Right ventricle myocardium inferior (tissue), 1 donor: ENCODE results near the gene GPR146. TPM values are rescaled to one million over a fixed set of nuclear protein-coding genes. Genes with fewer than 3 reads are reported as not detected.
A peak's percentile ranks its signal among the peaks of the same experiment; 100 is the strongest.

ENCODE experiments used
- ATAC-seq: fragments of 200-7000 bp; cut with Tn5 transposase; one replicate; pipeline ENCODE4 v1.9.1; 2020; ENCODE audit warnings: mild to moderate bottlenecking, moderate library complexity
- DNase-seq: peaks from one replicate; pipeline ENCODE4 v3.0.0; 2021; ENCODE audit errors: missing footprints
- intact Hi-C: fragments of 100-400 bp; cut with DNase I; formaldehyde crosslinking; loops from one replicate; pipeline ENCODE4 v1.11.0; 2022
- total RNA-seq: library from RNA; stranded (reverse); fragmentation: NEBNext Ultra II Directional; extraction: Animal tissue kit (Norgen Biotek cat#: 25700); gene quantifications from one replicate; pipeline ENCODE4 v1.2.1, GENCODE V29; 2021
- donor health status: DM: no; HTN: yes; CAD: no; lungs with severe emphysema.

The GPR146 gene
- total RNA-seq, 1 donor from 2014 or later = 30.6 TPM

DNA sequence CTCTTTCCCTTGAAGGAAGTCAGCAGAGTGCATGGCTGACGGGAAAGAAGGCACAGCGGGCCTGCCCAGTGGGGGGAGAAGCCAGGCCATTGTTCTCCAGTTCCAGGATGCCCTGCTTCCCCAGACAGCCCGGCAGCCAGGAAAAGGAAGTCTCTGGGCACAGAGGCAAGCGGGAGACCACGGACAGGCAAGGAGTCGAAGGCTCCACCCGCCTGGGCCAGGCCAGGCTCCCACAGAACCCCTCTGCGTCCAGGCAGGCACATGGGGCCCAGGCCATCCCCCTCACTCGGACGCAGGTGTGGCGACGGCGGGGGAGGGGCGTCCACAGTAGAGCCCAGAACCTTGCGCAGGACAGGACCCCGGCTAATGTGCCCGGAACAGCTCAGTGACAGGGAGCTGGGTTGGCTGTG is 8.7 kb downstream of the GPR146 start:
- DNase-seq = peak; percentile 69
- no peak for ATAC-seq

GRCh38 chr7:1053816-1054370 is 9.5 kb downstream of the GPR146 start:
- ATAC-seq (no peak), DNase-seq (no peak)
- intact Hi-C loops = loop anchor here (10.0 kb wide), 1 partner anchor 401 kb away; the partner anchor contains the start of gene MICALL2

More for the DNA sequence above, 8.7 kb downstream of the GPR146 start:
- intact Hi-C loops = loop anchor here (10.0 kb wide), 1 partner anchor 402 kb away; the partner anchor contains the start of gene MICALL2

GRCh38 chr7:1054438-1054837 is 10.1 kb downstream of the GPR146 start:
- no peak for ATAC-seq
- peak; percentile 75 for DNase-seq
- intact Hi-C loops = loop anchor here (10.0 kb wide), 1 partner anchor 400 kb away; the partner anchor contains the start of gene MICALL2

GRCh38 chr7:1054861-1055450 is 10.6 kb downstream of the GPR146 start:
- intact Hi-C loops = loop anchor here (10.0 kb wide), 1 partner anchor 400 kb away; the partner anchor contains the start of gene MICALL2
- peak; percentile 64 for ATAC-seq

DNA sequence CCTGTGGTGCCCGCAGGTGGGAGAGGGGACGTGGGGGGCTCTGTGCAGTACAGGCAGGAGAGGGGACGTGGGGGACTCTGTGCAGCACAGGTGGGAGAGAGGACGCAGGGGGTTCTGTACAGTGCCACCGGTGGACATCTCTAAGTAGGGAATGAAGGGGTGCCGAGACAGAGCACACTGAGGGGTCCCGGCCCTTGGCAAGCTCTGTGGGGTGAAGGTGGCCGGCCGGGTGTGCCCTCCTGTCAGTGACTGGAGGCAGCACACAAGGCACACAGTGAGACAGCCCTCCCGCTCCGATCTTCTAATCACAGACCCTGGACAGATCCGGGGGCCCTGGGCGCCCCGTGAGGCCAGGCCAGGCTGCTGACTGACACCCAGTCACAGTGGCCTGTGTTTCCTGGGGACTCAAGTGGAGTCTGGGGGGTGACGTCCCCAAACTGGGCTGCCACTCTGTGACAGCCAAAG is 11.2 kb downstream of the GPR146 start:
- DNase-seq (peak; percentile 64), ATAC-seq (no peak)
- intact Hi-C loops = loop anchor here (10.0 kb wide), 1 partner anchor 399 kb away; the partner anchor contains the start of gene MICALL2

More at GRCh38 chr7:1054861-1055450, 10.6 kb downstream of the GPR146 start:
- peak; percentile 91 for DNase-seq

- DNase-seq (peak; percentile 70), ATAC-seq (peak; percentile 35)
- intact Hi-C loops = loop anchor here (10.0 kb wide), 1 partner anchor 399 kb away; the partner anchor contains the start of gene MICALL2
Observed at GRCh38 chr7:1055956-1056784, 11.8 kb downstream of the GPR146 start.

GRCh38 chr7:1056785-1057410 is 12.6 kb downstream of the GPR146 start:
- peak; percentile 65 for DNase-seq
- ATAC-seq = no peak
- intact Hi-C loops = loop anchor here (10.0 kb wide), 1 partner anchor 398 kb away; the partner anchor contains the start of gene MICALL2

GRCh38 chr7:1057416-1058291 is 13.3 kb downstream of the GPR146 start:
- intact Hi-C loops = loop anchor here (10.0 kb wide), 1 partner anchor 397 kb away; the partner anchor contains the start of gene MICALL2
- ATAC-seq (no peak), DNase-seq (peak; percentile 66)

GRCh38 chr7:1058311-1058710 is 14.0 kb downstream of the GPR146 start:
- no peak for ATAC-seq
- DNase-seq = peak; percentile 61
- intact Hi-C loops = loop anchor here (10.0 kb wide), 1 partner anchor 396 kb away; the partner anchor contains the start of gene MICALL2

- ATAC-seq (no peak), DNase-seq (peak; percentile 35)
- intact Hi-C loops = loop anchor here (10.0 kb wide), 1 partner anchor 396 kb away; the partner anchor contains the start of gene MICALL2
Observed at GRCh38 chr7:1058821-1059199, 14.5 kb downstream of the GPR146 start.

DNA sequence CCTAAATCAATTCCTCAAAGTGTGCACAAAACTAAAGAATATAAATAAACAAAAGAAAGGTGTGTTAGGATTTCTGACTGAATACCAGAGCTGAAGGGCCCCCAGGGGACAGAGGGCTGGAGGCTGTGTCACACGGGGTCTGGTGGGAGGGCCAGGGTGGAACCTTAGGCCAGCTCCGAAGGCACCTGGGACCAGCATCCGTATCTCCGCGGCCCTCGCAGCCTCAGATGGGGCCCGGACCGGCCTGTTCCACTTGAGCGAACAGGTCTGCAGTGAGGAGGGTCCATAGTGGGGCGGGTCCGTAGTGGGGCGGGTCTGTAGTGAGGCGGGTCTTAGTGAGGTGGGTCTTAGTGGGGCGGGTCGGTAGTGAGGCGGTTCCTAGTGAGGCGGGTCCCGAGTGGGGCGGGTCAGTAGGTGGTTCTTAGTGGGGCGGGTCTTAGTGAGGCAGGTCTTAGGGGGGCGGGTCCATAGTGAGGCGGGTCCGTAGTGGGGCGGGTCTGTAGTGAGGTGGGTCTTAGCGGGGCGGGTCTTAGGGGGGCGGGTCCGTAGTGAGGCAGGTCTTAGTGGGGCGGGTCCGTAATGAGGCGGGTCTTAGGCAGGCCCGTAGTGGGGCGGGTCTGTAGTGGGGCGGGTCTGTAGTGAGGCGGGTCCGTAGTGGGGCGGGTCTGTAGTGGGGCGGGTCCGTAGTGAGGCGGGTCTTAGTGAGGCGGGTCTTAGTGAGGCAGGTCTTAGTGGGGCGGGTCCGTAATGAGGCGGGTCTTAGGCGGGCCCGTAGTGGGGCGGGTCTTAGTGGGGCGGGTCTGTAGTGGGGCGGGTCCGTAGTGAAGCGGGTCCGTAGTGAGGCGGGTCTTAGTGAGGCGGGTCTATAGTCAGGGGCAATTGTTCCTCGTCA is 15.1 kb downstream of the GPR146 start:
- intact Hi-C loops = loop anchor here (2.0 to 10.0 kb wide), 3 partner anchors 15 to 395 kb away; partner anchors contain the start of genes GPR146 and MICALL2

DNA sequence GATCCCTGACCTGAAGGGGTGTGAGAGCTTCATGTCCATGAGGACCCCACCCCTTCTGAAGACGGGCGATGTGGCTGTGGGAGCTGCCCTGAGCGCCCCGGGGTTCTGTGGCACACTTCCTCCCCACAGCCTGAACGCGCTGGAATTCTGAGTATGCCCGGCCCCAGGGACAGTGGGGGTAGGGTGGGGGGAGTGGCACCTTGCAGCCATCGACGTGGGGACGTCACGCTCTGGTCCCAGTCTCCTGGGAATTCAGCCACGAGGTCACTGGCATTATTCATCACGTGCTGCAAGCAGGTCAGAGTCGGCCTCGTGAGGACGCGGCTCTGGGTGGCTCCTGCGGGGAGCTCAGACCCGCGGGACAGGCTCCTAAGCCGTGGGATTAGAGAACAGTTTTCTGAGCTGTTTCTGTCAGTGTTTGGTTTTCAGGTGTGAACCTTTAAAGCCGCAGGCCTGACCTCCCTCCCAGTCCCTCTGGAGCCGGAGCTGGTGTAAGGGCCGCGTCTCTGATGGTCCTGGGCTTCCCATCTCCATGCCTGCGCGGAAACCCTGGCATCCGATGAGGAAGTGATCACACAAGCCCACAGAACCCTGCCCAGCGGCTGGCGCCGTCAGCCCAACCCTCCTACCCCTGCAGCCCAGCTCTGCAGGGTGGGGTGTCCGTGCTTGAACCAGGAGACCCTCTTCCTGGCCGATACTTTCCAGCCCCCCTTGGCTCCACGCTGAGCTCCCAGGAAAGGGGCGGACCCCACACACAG is 16.1 kb downstream of the GPR146 start:
- ATAC-seq (peak; percentile 42), DNase-seq (peak; percentile 79)
- intact Hi-C loops = loop anchor here (2.0 to 5.0 kb wide), 2 partner anchors 16 to 33 kb away; partner anchors contain the start of gene GPR146

More for the DNA sequence above, 15.1 kb downstream of the GPR146 start:
- ATAC-seq (peak; percentile 15), DNase-seq (peak; percentile 68)

DNA sequence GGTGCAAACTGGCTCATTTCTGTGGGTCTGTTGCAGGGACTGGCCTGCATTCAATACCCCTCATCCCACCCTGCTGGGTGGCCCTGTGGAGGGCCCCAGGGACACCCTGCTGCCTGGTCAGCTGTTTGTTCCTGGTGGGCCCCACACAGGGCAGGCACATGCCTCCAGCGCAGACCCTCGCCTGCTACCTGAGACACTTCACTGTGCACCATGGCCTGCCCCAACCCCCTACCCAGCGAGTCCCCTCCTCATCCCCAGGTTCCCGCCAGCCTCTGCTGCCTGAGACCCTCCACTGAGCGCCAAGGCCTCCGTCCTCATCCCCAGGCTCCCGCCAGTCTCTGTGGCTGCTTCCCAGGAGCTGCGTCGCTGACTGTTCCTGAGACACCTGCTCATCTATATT is 16.8 kb downstream of the GPR146 start:
- peak; percentile 37 for DNase-seq
- ATAC-seq = no peak
- intact Hi-C loops = loop anchor here (2.0 to 5.0 kb wide), 2 partner anchors 16 to 34 kb away; partner anchors contain the start of gene GPR146

GRCh38 chr7:1062296-1063294 is 18.2 kb downstream of the GPR146 start:
- DNase-seq (no peak), ATAC-seq (no peak)
- intact Hi-C loops = loop anchor here (5.0 kb wide), 1 partner anchor 35 kb away; no protein-coding TSS in a partner anchor
